Measurements from ENCODE around the gene EXOSC5.
"Not testable (repeated sequence)": the region's sequence is repeated elsewhere in the genome, so short reads cannot be mapped to it uniquely, and the experiment has no call there.

EXOSC5 gene

DNA sequence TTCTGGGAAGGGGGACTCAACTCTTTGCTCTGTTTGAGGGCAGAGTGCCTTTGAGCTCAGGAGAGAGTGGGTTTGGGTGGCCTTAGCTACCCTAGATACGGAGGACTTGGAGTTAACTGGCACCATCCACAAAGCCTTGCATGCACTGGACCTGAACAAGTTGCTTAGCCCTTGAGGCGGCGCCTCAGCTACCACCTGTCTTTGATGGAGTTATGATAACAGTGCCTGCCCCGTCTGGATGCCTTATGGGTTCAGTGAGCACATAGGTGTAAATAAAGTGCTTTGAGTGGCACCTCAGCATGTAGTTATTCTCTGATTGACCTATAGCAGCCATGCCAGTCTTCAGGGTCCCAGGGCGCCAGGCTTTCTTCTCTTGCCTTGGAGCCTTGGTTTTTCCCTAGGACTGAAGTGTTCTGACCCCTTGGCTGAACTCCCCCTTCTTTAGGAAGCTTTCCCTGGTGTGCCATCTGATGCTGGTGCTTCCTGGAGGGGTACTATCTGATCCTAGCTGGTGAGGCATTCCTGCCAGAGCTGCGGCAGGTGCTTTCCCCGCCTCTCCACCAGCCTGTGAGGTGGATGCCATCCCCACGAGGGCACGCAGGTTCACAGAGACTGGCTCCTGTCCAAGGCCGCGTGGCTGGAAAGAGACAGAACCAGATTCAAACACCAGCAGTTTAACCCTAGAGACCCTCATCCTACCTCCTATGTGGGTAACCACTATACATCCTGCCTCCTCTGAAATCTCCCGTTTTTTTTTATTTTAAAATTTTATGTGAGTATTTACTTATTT, 6.2 kb upstream of the EXOSC5 start:
- no peak for FAIRE-seq

- no peak for FAIRE-seq
These were observed 4.9 kb upstream of the EXOSC5 start for GRCh38 chr19:41402010-41402409.

DNA sequence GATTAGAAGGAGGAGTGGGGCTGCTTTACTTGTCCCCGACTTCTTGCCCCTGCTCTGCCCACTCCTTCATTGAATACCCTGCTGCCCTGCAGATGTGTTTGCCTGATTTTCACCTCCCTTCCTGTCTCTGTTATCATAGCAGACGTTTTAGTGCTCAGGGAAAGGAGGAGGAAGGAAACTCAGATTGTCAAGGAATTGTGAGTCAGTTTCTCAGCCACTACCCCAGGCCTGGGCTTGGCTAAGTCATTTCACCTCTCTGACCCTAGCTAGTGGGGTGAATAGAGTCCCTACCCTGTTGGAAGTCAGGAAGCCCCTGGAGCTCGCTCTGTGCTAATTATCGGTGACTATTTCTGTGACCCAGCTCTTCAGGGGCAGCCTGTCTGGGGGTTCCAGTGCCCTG, 4.3 kb upstream of the EXOSC5 start:
- no peak for FAIRE-seq

DNA sequence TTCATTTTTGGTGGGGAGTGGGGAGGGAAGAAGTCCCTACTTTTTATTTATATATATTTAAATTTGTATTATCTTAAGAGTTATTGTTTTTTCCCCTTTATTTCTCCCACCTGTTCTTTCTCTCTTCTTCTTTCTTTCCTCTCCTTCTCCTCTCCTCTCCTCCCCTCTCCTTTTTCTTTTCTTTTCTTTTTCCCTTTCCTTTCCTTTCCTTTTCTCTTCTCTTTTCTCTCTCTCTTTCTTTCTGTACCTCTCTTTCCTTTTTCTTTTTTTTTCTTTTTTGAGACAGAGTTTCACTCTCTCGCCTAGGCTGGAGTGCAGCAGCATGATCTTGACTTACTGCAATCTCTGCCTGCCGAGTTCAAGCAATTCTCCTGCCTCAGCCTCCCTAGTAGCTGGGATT, 2.4 kb upstream of the EXOSC5 start:
- no peak for FAIRE-seq

- FAIRE-seq: no peak
These were observed 1.9 kb upstream of the EXOSC5 start for GRCh38 chr19:41399091-41399490.

GRCh38 chr19:41398598-41398997, 1.4 kb upstream of the EXOSC5 start:
- no peak for FAIRE-seq

DNA sequence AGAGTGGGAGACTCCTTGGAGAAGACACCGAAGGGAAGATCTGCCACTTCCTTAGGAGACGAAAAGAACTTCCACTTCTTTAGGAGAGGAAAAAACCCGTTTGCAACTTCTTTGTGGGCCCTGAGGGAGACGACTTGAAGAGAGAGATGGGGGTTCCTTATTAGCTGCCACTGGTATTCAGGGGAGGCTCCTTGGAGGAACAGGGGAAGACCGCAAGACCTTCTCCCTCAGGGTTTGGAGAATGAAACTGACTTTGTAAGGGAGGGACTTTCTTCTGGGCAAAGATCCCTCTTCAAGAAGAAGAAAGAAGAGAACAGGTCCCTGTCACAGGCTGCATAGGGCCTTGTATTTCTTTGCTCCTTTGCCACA, 875 bp upstream of the EXOSC5 start:
- FAIRE-seq: no peak

DNA sequence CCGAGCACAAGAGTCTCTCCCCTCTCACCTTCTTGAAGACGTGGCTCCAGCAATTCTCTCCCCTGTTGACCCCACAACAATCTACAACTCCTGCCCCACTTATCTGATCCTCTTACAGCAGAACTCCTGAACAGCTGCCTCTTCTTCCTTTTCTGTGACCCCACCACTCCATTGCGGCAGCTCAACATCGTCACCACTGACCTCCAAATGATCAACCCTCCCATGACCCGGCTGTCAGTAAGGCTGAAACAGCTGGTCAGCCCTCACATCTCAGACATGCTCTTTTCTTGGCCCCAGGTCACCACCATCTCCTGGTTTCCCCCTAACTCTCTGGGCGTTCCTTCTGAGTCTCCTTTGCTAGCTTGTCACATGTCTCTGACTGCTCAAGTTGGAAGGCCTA, 1.8 kb downstream of the EXOSC5 start:
- no peak for FAIRE-seq

DNA sequence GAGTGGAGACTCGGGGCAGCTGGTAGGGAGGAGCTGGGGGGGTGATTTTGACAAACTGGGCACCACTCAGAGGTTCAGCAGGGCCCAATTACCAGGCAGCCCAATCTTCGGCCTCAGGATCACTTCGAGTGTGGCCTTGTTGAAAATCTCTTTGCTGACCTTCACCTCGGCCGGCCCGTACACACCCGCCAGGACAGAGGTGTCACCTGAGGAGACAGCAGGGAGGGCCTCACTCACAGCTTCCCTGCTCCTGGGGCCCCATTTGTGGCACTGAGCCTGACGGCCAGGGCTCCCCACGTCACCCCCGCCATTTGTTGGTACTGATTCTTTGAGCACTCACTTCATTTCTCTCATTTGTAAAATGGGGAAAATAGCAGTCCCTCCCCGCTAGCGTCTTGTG, 4.4 kb downstream of the EXOSC5 start:
- FAIRE-seq: no peak

DNA sequence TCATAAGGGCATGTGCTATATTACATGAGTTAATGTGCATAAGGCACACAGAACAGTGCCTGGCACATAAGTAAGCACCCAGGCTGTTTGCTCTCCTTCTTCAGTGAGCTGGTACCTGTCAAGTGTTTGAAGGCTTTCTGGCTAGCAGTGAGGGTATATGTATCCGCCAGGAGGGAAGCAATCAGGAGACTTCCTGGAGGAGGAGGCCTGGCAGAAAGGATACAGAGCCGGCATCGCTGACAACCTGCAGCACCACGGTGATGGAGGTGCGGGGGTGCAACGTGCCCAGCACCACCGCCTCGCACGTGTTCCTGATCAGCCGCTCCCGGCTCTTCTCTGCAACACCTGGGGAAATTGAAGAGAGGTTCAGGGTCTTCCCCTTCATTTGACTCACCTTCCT, 5.5 kb downstream of the EXOSC5 start:
- no peak for FAIRE-seq

DNA sequence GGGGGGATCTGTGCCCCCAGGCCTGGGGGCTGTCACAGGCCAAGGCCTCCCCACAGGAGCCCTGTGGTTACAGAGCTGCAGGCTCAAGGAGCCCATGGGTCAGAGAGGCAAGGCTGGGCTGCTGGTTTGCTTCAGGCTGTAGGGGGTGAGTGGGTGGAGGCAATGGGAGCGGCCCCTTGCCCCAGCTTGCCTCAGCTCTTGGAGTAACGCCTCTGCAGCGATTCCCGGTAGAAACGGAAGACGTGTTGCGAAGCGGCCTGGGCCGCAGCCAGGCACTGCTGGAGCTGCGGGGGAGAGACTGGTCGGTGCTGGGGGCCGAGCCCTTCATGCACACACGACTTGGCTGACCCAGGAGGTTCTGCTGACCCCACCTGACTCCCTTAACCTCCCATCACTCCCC, 10.7 kb downstream of the EXOSC5 start:
- no peak for FAIRE-seq

DNA sequence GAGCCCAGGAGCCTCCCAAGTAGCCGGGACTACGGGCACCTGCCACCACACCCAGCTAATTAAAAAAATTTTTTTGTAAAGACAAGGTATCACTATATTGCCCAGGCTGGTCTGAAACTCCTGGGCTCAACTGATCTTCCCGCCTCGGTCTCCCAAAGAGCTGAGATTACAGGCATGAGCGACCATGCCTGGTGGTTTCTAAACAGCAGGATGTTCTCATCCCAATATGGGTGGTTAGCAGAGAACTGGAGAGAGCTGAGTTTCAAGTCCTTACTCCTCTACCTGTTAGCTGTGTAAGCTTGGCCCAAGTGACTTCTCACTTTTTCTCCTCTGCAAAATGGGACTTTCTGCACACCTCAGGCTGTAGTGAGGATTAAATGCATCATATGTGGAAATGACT, 12.8 kb downstream of the EXOSC5 start:
- FAIRE-seq: no peak

DNA sequence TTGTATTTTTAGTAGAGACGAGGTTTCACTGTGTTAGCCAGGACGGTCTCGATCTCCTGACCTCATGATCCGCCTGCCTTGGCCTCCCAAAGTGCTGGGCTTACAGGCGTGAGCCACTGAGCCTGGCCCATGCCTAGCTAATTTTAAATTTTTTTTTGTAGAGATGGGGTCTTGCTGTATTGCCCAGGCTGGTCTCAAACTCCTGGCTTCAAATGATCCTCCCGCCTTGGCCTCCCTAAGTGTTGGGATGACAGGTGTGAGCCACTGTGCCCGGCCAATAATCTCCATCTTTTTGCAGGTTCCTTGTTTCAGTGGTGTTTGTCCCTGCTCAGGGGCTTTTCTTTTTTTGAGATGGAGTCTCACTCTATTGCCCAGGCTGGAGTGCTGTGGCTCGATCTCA, 15.6 kb downstream of the EXOSC5 start:
- not testable (repeated sequence) for FAIRE-seq

DNA sequence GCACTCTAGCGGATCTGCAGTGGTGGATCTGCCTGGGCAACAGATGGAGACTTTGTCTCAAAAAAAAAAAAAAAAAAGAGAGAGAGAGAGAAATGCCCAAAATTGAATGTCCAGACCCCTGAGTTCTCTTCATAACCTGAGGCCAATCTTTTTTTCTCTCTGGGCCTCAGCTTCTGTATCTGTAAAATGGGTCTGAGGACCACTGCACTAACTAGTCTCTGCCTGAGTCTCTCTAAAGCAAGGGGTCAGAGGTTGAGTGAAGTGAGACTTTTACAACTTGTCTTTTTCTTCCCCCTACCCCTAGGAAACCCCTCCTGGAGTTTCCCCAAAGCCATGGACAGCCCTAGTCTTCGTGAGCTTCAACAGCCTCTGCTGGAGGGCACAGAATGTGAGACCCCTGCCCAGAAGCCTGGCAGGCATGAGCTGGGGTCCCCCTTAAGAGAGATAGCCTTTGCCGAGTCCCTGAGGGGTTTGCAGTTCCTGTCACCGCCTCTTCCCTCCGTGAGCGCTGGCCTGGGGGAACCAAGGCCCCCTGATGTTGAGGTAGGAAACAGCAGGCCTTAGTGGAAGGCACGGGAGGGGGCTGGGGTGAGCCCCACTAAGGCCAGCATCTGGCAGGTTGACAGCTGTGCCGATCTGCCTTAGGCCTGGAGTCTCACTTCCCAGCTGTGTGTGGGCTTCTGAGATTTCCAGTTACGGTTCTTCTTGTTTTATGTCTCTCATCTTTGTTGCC, 19.0 kb downstream of the EXOSC5 start:
- FAIRE-seq: no peak

- no peak for FAIRE-seq
These were observed 20.2 kb downstream of the EXOSC5 start for GRCh38 chr19:41376998-41377365.

GRCh38 chr19:41376241-41376997, 20.7 kb downstream of the EXOSC5 start, which contains the start of gene TMEM91:
TSS of gene TMEM91 (plus strand) at chr19:41376533. CDS start at chr19:41378310, 1,777 bp downstream.
- no peak for FAIRE-seq

GRCh38 chr19:41373993-41374392, 23.2 kb downstream of the EXOSC5 start:
- FAIRE-seq: no peak

DNA sequence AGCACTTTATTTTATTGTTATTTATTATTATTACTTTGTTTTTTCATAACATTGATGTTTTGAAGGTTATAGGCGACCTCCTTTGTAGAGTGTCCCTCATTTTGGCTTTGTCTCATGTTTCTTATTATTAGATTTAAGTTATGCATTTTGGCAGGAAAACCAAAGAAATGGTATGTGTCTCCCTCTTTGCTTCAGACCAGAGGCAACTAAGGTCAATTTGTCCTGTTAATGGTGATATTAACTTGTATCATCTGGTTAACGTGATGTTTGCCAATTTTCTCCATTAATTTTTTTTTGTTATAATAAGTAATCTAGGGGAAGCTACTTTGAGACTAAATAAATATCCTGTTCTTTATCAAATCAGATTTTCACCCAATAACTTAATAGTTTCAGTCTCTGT, 24.7 kb downstream of the EXOSC5 start:
- FAIRE-seq: no peak

DNA sequence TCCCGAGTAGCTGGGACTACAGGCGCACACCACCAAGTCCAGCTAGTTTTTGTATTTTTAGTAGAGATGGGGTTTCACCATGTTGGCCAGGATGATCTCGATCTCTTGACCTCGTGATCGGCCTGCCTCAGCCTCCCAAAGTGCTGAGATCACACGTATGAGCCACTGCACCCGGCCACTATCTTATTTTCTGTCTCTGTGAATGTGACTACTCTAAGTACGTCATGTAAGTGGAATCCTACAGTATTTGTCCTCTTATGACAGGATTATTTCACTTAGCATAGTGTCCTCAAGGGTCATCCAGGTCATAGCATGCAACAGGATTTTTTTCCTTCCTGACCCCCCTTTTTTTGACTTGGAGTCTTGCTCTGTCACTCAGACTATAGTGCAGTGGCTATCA, 25.6 kb downstream of the EXOSC5 start:
- no peak for FAIRE-seq

DNA sequence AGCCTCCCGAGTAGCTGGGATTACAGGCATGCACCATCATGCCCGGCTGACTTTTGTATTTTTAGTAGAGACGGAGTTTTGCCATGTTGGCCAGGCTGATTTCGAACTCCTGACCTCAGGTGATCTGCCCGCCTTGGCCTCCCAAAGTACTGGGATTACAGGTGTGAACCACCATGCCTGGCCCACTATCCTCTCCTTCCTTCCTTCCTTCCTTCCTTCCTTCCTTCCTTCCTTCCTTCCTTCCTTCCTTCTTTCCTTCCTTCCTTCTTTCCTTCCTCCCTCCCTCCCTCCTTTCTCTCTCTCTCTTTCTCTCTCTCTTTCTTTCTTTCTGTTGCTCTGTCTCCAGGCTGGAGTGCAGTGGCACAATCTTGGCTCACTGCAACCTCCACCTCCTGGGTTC, 26.0 kb downstream of the EXOSC5 start:
- not testable (repeated sequence) for FAIRE-seq

DNA sequence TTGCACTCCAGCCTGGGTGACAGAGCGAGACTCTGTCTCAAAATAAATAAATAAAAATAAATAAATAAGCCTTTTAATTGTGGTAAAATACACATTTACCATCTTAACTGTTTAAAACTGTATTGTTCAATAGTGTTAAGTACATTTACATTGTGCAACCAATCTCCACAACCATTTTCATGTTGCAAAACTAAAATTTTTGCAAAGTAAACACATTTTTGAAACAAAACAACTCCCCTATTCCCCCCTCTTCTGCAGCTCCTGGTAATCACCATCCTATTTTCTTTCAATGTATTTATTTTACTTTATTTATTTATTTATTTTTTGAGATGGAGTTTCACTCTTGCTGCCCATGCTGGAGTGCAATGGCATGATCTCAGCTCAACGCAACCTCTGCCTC, 27.4 kb downstream of the EXOSC5 start:
- FAIRE-seq: no peak

DNA sequence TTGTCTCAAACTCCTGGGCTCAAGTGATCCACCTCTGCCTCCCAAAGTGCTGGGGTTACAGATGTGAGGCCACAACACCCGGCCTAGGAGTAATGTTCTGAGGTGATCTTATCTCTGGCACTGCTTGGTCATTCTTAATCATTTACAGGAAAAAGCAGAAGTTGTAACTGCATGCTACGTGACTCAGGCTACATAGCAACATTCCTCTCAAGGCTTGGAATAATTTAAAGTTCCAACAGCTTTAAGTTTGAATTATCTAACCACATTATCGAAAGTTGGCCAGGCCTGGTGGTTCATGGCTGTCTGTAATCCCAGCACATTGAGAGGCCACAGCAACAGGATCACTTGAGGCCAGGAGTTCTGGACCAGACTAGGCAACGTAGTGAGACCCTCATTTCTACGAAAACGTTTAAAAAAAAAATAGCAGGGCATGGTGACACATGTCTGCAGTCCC, 29.3 kb downstream of the EXOSC5 start:
- FAIRE-seq: no peak

- FAIRE-seq: no peak
These were observed 31.1 kb downstream of the EXOSC5 start for GRCh38 chr19:41366089-41366488.

Measured in A204.1 (cell line).